GM18499 (cell line): ENCODE data around the gene SLC43A2.

Experiments used
- ATAC-seq: cut with Tn5 transposase; IDR thresholded peaks from one replicate; pipeline ENCODE4 v1.9.1; 2021; ENCODE audit warnings: moderate number of reproducible peaks; ENCODE audit not compliant: insufficient read depth, unreplicated experiment

SLC43A2 gene

GRCh38 chr17:1644493-1645206 lies 16.0 kb upstream of the SLC43A2 start:
- no peak for ATAC-seq

DNA sequence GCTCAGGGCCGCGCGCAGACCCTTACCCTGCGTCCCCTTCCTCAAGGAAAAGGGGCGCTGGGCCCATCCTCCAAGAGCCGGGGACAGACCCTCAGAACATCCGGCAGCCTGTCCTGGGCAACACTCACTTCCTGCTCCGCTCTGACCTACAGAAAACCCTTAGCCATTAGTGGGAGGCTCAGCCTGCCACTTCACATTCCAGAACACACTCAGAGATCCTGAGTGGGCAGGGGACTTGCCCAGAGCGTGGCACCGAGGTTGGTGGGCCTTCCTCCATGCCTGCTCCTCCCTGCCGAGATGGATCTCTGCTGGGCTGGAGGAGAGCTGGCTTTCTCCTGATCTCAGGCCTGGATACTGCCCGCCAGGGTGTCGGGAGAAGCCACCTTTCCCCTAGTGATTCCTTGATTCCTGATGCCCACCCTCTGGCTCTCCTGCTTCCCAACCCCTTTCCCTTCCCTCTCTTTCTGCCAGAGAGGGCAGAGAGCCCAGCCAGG lies 15.4 kb upstream of the SLC43A2 start:
- no peak for ATAC-seq

DNA sequence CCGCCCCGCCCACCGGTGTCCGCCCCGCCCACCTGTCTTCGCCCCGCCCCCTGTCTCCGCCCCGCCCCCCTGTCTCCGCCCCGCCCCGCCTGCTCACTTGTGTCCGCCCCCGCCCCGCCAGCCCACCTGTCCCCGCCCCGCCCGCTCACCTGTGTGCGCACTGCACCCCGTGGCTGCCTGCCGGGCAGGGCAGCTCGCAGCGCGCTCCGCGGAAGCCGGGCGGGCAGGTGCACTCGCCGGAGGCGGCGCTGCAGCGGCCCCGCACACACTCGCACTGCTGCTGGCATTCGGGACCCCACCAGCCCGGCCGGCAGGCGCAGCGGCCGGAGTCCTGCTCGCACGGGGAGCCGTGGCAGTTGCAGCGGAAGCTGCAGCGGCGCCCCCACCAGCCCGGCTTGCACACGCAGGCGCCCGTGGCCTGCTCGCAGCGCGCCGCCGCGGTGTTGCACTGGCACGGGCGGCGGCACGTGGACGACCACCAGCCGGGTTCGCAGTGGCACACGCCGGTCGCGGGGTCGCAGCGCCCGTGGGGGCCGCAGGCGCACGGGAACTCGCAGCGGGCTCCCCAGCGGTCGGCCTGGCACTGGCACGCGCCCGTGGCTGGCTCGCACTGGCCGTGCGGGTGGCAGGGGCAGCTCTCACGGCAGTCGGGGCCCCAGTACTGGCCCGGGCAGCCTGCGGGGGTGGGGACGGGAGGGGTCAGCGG lies 14.8 kb upstream of the SLC43A2 start:
- no peak for ATAC-seq

GRCh38 chr17:1641065-1641403 lies 12.4 kb upstream of the SLC43A2 start:
- ATAC-seq: no peak

- no peak for ATAC-seq
Observed at GRCh38 chr17:1640329-1641064, 11.9 kb upstream of the SLC43A2 start.

DNA sequence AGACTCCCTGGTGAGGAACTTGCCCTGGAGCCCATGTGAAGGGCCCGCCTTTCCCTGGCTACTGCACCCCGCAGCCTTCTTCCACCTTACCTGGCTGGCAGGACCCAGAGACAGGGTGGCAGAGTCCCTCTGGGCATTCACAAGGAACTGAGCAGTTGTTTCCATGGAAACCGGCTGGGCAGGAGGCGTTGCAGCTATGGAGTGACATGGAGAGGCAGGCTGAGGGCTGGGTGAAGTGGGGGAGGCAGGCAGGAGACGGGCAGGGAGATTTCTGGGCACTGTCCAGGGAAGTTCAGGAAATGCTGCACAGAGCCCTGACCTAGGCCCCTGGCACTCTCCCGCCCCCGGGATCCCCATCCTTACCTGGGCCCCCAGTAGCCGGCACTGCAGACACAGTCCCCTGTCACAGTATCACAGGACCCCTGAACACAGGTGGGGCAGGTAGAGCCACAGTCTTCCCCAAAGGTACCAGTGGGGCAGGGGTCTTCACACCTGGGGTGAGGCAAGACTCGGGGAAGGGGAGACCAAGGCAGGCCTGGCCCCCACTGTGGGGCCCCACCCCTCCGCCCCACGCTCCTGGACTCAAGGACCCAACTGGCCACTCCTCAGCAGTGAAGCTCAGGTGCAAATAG lies 11.0 kb upstream of the SLC43A2 start:
- ATAC-seq: no peak

DNA sequence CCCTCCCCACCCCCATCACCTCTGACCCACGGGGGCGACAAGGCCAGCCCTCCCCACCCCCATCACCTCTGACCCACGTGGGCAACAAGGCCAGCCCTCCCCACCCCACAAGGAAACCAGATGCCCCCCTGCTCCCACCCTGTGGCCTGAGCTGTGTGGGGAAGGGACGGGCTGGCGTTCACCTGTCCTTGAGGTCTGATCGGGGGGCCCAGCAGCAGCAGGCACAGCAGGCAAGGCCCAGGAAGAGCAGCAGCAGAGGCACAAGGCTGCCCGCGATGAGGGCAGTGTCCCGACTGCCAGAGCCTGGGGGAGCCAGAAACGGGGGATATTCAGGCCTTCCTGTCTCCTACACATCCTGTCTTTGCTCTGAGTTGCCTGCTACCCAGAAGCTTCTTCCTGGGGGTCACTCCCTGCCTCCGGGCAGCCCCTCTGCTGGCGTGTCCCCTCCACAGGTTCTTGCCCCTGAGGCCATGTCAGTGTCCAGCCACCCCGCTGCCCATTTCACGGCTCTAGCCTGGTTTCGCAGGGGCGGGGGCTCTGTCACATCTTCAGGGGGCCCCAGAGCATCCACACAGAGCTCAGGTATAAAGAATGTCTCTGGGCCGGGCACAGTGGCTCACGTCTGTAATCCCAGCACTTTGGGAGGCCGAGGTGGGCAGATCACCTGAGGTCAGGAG lies 10.1 kb upstream of the SLC43A2 start:
- ATAC-seq: no peak

GRCh38 chr17:1638171-1638590 lies 9.5 kb upstream of the SLC43A2 start:
- ATAC-seq: no peak

- no peak for ATAC-seq
Observed at GRCh38 chr17:1636732-1637285, 8.2 kb upstream of the SLC43A2 start.

- ATAC-seq: no peak
Observed at GRCh38 chr17:1635675-1636465, 7.2 kb upstream of the SLC43A2 start.

- ATAC-seq: no peak
Observed at GRCh38 chr17:1634841-1635650, 6.4 kb upstream of the SLC43A2 start.

GRCh38 chr17:1630662-1631061 lies 2.0 kb upstream of the SLC43A2 start:
- no peak for ATAC-seq

- ATAC-seq: no peak
Observed at GRCh38 chr17:1629504-1630310, 1.1 kb upstream of the SLC43A2 start.

GRCh38 chr17:1628856-1629503 lies 346 bp upstream of the SLC43A2 start:
- no peak for ATAC-seq

DNA sequence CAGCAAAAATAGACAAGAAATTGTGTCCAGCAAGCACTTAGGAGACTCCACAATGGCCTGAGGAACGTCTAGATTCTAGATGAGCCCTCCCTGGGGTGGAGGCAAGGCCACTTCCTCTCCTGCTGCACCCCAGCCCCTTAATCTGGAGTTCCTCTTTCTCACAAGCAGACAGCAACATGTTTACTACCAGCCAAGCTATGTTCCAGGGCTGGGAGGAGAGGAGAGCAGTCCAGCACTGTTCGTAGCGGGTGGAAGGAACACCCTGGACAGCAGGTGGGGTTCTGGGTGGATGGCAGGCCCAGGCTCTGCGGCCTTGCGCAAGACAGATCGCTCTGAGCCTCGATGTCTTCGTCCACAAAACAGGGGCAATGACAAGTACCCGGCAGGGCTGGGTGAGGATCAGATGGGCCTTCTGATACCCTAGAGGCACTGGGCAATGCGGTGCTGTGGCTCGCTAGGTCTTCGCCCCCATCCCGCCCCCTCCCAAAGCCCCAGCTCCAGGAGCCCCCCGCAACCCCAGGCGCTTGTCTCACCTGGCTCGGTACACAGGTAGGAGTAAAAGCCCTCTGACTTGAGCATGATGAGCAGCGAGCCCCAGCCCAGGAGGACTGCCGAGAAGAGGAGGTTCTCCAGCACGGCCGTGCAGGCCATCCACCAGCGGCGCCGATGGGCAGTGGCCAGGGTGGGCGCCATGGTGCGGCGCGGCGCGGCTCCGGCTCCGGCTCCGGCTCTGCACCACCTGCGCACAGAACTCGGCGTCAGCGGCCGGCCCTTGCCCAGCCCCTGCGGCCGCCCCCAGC lies 1.3 kb downstream of the SLC43A2 start:
- ATAC-seq: no peak

- ATAC-seq: no peak
Observed at GRCh38 chr17:1626333-1626732, 2.3 kb downstream of the SLC43A2 start.
